DND-41 (cell line): ENCODE measurements around the gene ANAPC4.

ENCODE experiments used
- CTCF ChIP-seq: IDR thresholded peaks from 2 replicates; pipeline ENCODE4 v1.5.1; 2012; ENCODE audit warnings: borderline replicate concordance, low read length, moderate library complexity, mild to moderate bottlenecking; ENCODE audit not compliant: poor library complexity, severe bottlenecking; ENCODE audit errors: extremely low read depth
- EZH2 ChIP-seq: IDR thresholded peaks from 3 replicates; pipeline ENCODE4 v1.6.1; 2012; ENCODE audit warnings: borderline replicate concordance, low read depth, mild to moderate bottlenecking, moderate library complexity, low read length, inconsistent platforms; ENCODE audit not compliant: severe bottlenecking

- TF ChIP-seq CTCF (no peak), EZH2 (no peak)
These were observed 63.5 kb downstream of the ANAPC4 start for GRCh38 chr4:25440478-25441030.
